Measurements from ENCODE around the gene GRIP2.

GRIP2 gene

DNA sequence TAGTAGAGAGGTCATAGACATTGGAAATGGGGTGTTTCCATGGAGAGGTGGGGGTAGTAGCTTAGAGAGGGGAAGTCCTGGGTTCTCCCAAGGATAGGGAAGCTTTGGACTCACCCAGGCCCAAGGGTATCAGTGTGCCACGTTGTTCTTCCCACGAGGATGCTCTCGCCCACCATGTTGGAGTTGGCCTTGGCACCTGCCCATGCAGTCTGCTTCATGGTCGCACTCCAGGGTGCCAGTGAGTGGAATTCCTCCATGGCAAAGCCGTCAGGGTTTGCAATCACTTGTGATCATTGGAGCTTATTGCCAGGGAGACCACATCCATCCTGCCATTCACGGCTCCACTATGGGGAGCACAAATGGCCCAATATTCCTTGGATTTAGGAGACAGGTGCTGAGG lies 60.6 kb downstream of the GRIP2 start:
- DNase-seq (ENCODE audit: low spot score) = no peak
- TF ChIP-seq, protein P1, sequence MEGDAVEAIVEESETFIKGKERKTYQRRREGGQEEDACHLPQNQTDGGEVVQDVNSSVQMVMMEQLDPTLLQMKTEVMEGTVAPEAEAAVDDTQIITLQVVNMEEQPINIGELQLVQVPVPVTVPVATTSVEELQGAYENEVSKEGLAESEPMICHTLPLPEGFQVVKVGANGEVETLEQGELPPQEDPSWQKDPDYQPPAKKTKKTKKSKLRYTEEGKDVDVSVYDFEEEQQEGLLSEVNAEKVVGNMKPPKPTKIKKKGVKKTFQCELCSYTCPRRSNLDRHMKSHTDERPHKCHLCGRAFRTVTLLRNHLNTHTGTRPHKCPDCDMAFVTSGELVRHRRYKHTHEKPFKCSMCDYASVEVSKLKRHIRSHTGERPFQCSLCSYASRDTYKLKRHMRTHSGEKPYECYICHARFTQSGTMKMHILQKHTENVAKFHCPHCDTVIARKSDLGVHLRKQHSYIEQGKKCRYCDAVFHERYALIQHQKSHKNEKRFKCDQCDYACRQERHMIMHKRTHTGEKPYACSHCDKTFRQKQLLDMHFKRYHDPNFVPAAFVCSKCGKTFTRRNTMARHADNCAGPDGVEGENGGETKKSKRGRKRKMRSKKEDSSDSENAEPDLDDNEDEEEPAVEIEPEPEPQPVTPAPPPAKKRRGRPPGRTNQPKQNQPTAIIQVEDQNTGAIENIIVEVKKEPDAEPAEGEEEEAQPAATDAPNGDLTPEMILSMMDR (IDR thresholded peaks at IDR 0.05; ENCODE audit: extremely low read depth, missing control alignments) = no peak

DNA sequence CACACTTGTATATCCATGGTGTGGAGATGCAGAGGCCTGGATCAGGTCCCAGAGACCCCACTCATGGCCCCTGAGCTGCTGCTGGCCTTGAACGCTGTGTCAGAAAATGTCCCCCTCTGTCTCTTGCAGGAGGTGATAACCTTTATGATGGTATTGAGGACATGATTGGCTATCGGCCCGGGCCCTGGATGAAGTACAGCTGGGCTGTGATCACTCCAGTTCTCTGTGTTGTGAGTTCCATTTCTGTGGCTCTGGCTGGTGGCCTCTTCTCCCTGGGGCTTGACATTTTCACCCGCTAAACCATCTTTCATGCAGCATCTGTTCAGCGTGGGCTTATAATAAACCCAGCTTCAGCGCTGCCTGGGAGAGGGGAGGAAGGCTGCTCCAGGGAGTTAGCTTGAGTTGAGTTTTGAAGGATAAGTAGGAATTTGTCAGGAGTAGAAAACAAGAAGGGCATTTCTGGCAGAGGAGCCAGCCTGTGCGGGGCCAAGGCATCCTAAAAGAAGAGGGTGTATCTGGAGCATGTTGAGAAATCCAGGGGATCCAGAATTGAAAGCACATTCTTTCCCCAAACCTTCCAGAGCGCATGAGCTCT lies 61.1 kb downstream of the GRIP2 start:
- TF ChIP-seq, protein P1 (IDR thresholded peaks at IDR 0.05; ENCODE audit: extremely low read depth, missing control alignments) = no peak
- no peak for DNase-seq (ENCODE audit: low spot score)

DNA sequence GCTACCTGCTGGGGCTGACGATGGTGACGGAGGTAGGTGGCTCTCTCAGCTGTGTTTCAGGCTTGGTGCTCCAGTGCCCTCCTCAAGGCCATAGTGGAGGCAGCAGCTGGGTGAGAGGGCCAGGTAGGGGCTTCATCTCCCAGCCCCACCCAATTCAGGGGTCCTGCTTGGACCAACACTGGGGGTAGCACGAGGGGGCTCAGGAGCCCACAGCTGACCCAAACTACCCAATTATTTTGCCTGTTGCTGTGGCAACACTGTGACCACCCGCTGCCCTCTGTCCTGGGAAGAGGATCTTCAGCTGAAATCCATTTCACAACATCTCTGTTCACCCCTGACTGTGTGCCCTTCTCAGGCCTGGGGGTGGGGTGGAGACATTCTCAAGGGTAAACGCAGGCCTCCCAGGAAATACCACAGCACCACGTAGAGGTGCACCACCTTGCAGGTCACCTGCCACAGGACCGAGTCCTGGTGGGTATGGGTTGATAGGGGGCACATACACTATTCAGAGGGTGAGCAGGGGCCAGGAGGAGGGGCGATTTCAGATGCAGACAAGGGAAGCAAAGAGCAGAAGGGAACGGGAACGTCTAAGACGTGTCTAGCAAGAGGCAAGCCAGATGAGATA lies 62.7 kb downstream of the GRIP2 start:
- DNase-seq (ENCODE audit: low spot score) = no peak
- TF ChIP-seq, protein P1 (IDR thresholded peaks at IDR 0.05; ENCODE audit: extremely low read depth, missing control alignments) = no peak

DNA sequence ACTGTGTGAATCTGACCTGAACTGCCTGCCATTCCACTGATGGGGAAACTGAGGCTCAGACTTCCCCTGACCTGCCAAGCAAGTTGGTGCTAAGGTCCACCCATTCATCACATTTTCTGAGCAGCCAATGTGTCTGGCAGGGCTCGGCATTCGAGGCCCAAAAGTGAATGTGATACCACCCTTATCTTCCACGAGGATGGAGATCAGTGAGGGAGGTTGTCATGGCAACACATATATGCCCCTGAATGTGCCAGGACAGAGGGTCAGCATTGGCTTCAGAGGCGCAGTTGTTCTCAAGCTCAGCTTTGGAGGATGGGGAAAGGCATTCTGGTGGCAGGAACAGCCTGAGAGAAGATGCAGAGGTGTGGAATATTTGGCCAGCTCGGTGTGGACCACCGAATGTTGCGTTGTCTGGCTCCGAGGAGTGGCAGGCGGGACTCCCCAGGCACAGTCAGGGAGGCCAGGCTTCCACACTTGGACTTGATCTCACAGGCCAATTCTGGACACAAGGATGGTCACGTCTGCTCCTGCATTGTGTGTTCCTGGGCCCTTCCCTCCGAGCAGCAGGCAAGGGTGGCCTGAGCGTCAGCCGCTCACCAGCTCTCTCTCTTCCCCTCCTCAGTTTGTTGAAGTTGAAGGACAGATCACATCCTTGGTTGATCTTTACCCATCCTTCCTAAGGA lies 63.4 kb downstream of the GRIP2 start:
- TF ChIP-seq, protein P1 (IDR thresholded peaks at IDR 0.05; ENCODE audit: extremely low read depth, missing control alignments) = no peak
- no peak for DNase-seq (ENCODE audit: low spot score)

DNA sequence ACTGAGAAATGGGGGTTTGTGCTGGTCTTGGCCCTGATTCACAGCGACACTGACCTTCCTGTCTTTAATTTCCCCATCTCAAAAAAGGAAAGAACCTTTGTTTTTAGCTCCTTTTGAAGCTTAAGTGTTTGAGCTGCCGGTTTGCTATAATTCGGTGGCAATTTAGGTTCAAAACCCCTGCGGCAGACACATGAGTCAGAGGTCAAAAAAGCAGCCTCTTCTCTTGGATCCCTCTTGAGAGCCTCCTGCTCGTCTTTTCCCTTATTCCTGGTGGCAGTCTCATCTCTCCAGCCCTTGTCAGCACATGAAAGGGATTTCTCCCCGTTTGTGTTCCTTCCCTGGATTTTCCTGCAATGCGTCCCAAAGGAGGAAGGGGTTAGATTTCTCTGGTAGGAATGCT lies 64.5 kb downstream of the GRIP2 start:
- TF ChIP-seq, protein P1 (IDR thresholded peaks at IDR 0.05; ENCODE audit: extremely low read depth, missing control alignments) = no peak
- DNase-seq (ENCODE audit: low spot score) = no peak

DNA sequence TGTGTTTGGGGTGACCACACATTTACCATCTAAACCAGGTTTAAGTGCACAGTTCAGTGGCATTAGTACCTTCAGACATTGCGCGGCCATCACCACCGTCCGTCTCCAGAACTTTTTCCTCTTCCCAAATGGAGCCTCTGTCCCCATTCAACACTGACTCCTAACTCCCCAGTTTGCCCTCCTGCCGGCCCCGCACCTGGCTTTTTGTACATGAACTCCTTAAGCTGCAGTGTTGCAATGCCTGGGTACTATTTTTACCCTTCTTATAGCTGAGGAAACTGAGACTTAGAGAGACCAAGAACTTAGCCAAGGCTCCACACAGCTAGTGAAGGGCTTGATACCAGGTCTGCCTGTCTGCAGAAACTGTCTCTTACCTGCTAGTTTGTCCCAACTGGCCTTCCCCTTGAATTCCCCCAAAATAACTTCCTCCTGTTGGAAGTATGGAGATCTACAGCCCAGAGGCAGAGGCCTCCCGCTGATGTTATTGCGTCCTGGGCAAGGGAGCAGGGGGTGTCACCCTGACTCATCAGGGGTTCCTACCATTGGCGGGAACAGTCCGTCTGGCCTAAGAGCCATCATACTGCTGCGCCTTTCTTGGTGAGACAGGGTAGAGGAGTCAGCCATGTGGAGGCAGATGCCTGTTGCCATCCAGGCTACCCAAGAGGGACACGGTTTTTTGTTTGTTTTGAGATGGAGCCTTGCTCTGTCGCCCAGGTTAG lies 65.6 kb downstream of the GRIP2 start:
- TF ChIP-seq, protein P1 (IDR thresholded peaks at IDR 0.05; ENCODE audit: extremely low read depth, missing control alignments) = no peak
- no peak for DNase-seq (ENCODE audit: low spot score)

DNA sequence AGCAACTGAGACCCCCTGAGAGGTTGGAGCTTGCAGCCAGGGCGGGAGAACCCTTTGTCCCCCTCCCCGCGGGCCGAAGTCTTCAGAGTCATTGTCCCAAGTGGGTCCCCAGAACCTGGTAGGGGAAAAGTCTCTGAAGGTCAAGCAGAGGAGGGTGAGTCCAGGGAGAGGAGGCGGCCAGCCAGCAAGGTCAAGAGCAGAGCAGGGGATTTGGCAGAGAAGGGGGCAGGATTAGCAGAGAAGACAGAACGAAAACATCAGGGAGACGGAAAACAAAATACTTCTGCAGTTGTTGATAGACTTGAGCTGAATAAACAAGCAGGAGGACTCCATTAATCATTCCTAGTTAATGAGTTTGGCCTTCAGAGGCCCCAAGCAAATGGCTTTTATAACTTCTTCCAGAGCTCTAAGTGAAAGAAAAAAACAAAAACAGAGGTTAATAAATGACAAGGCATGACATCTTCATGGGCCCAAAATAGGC lies 66.7 kb downstream of the GRIP2 start:
- TF ChIP-seq, protein P1 (IDR thresholded peaks at IDR 0.05; ENCODE audit: extremely low read depth, missing control alignments) = no peak
- no peak for DNase-seq (ENCODE audit: low spot score)
